Upper lobe of left lung (tissue), 4 donors: ENCODE data around the gene TRIM17.

Experiments
- EP300 ChIP-seq, 4 donors: sonication (generic); formaldehyde crosslinking; IDR thresholded peaks; one replicate each; pipeline ENCODE4 v1.5.1; 2017; ENCODE audit warnings: antibody characterized with exemption in 4 of 4, control low read depth in 2 of 4
- TF ChIP-seq, protein P1 (sequence below), 6 experiments: fragments of 450-650 bp in 4 of 6; fragments of 200-600 bp in 2 of 6; sonication (generic) in 2 of 6; IDR thresholded peaks; one replicate each; pipeline ENCODE4 v1.5.1; 2016 to 2019; ENCODE audit warnings: antibody characterized with exemption in 6 of 6

DNA sequence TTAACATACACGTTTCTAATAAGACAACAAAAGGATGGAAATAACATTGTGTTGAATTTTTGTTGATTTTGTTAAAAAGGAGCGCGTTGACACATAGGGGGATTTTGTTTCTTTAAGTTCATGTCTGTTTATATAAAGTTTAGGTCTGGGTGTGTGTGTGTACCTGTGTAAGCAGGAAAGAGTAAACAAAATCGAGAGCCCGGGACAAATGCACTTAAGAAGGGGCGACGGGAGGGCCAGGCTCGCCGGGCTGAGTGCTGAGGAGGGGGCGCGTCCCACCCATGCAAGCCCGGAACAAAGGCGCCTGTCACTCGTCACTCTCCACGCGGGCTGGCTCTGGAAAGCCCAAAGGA, 28.8 kb upstream of the TRIM17 start:
- TF ChIP-seq, protein P1, sequence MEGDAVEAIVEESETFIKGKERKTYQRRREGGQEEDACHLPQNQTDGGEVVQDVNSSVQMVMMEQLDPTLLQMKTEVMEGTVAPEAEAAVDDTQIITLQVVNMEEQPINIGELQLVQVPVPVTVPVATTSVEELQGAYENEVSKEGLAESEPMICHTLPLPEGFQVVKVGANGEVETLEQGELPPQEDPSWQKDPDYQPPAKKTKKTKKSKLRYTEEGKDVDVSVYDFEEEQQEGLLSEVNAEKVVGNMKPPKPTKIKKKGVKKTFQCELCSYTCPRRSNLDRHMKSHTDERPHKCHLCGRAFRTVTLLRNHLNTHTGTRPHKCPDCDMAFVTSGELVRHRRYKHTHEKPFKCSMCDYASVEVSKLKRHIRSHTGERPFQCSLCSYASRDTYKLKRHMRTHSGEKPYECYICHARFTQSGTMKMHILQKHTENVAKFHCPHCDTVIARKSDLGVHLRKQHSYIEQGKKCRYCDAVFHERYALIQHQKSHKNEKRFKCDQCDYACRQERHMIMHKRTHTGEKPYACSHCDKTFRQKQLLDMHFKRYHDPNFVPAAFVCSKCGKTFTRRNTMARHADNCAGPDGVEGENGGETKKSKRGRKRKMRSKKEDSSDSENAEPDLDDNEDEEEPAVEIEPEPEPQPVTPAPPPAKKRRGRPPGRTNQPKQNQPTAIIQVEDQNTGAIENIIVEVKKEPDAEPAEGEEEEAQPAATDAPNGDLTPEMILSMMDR (IDR thresholded peaks at IDR 0.05): no peak
- TF ChIP-seq EP300 (IDR thresholded peaks at IDR 0.05): no peak
